SK-N-SH treated with all-trans-retinoic acid at 6 μM for 48 hours (cell line): ENCODE data around the gene TMEM131.

ENCODE experiments used
- CSRNP3 ChIP-seq: fragments of 250-450 bp; sonication (Bioruptor Pico); IDR thresholded peaks from 2 replicates; pipeline ENCODE4 v1.5.1; 2021; ENCODE audit warnings: mild to moderate bottlenecking, moderate library complexity
- ISL1 ChIP-seq: fragments of 250-450 bp; sonication (Bioruptor Pico); IDR thresholded peaks from 2 replicates; pipeline ENCODE4 v2.1.2; 2022; ENCODE audit warnings: mild to moderate bottlenecking, moderate library complexity
- PATZ1 ChIP-seq: fragments of 250-450 bp; sonication (Bioruptor Pico); IDR thresholded peaks from 2 replicates; pipeline ENCODE4 v1.8.0; 2020; ENCODE audit warnings: mild to moderate bottlenecking, moderate library complexity, borderline replicate concordance
- SNAI2 ChIP-seq: fragments of 250-450 bp; sonication (Bioruptor Pico); IDR thresholded peaks from 2 replicates; pipeline ENCODE4 v1.5.0; 2020; ENCODE audit warnings: mild to moderate bottlenecking, moderate library complexity
- ZFP30 ChIP-seq: fragments of 450-650 bp; formaldehyde crosslinking; IDR thresholded peaks from 2 replicates; pipeline ENCODE4 v1.5.0; 2022; ENCODE audit warnings: mild to moderate bottlenecking, moderate library complexity
- ZNF8 ChIP-seq: fragments of 450-650 bp; formaldehyde crosslinking; IDR thresholded peaks from 2 replicates; pipeline ENCODE4 v1.5.0; 2020; ENCODE audit warnings: mild to moderate bottlenecking, moderate library complexity

- TF ChIP-seq ISL1, result no peak
- no peak for TF ChIP-seq SNAI2
- no peak for TF ChIP-seq CSRNP3 (CRISPR knock-in tag)
- TF ChIP-seq ZFP30, result no peak
- no peak for TF ChIP-seq ZNF8 (CRISPR knock-in tag)
- no peak for TF ChIP-seq PATZ1 (CRISPR knock-in tag)
Measured at GRCh38 chr2:97970293-97971060, 25.3 kb downstream of the TMEM131 start.
